Spleen (tissue), 11 donors: ENCODE measurements around the gene TREX2. TPM values are rescaled to one million over a fixed set of nuclear protein-coding genes. Genes with fewer than 3 reads are reported as not detected.

Source experiments
- DNase-seq: peaks from one replicate; pipeline ENCODE4 v3.0.0-alpha.2; 2020
- H3K27ac ChIP-seq, 8 donors: fragments of 200-600 bp; sonication (generic) in 7 of 8; 1 replicate in 4 of 8; 2 replicates in 4 of 8; pipeline versions ENCODE4 v1.5.0 to v1.8.0; 2016 to 2021; ENCODE audit warnings: inconsistent platforms in 4 of 8, mild to moderate bottlenecking in 4 of 8, moderate library complexity in 1 of 8
- H3K27me3 ChIP-seq, 7 donors: fragments of 200-600 bp; sonication (generic) in 6 of 7; replicated peaks in 1 of 7; 1 replicate in 4 of 7; 2 replicates in 3 of 7; pipeline versions ENCODE4 v1.5.0 to v1.8.0; 2016 to 2021; ENCODE audit warnings: inconsistent platforms in 3 of 7, mild to moderate bottlenecking in 1 of 7
- H3K36me3 ChIP-seq, 6 donors: fragments of 200-600 bp; sonication (generic) in 5 of 6; 1 replicate in 4 of 6; 2 replicates in 2 of 6; pipeline versions ENCODE4 v1.5.0 to v1.8.0; 2016 to 2021; ENCODE audit warnings: inconsistent platforms in 2 of 6
- H3K4me1 ChIP-seq, 6 donors: fragments of 200-600 bp; sonication (generic) in 5 of 6; 1 replicate in 3 of 6; 2 replicates in 3 of 6; pipeline versions ENCODE4 v1.5.0 to v1.8.0; 2016 to 2021; ENCODE audit warnings: inconsistent platforms in 3 of 6
- H3K4me3 ChIP-seq, 8 donors: fragments of 200-600 bp; sonication (generic) in 7 of 8; 1 replicate in 4 of 8; 2 replicates in 4 of 8; pipeline versions ENCODE4 v1.5.0 to v1.8.0; 2016 to 2021; ENCODE audit warnings: inconsistent platforms in 4 of 8, mild to moderate bottlenecking in 4 of 8, moderate library complexity in 2 of 8
- H3K9me3 ChIP-seq, 8 donors: fragments of 200-600 bp; sonication (generic) in 7 of 8; 1 replicate in 4 of 8; 2 replicates in 4 of 8; pipeline versions ENCODE4 v1.5.0 to v1.8.0; 2016 to 2021; ENCODE audit warnings: inconsistent platforms in 4 of 8
- CTCF ChIP-seq, 11 experiments: fragments of 200-600 bp in 7 of 11; fragments of 450-650 bp in 4 of 11; sonication (generic) in 4 of 11; IDR thresholded peaks in 8 of 11; conservative IDR thresholded peaks in 3 of 11; 1 replicate in 7 of 11; 2 replicates in 4 of 11; pipeline versions ENCODE4 v1.4.0 to v1.8.0; 2016 to 2021; ENCODE audit warnings: antibody characterized with exemption in 11 of 11, inconsistent platforms in 4 of 11, mild to moderate bottlenecking in 1 of 11
- POLR2A ChIP-seq, 3 donors: fragments of 450-650 bp; IDR thresholded peaks; one replicate each; pipeline ENCODE4 v1.5.1; 2017; ENCODE audit warnings: antibody characterized with exemption in 3 of 3, mild to moderate bottlenecking in 1 of 3
- POLR2AphosphoS5 ChIP-seq, 3 donors: sonication (generic); formaldehyde crosslinking; IDR thresholded peaks; one replicate each; pipeline ENCODE4 v1.5.1; 2017; ENCODE audit warnings: antibody characterized with exemption in 3 of 3
- WGBS, 5 donors: extraction: QIAGEN DNeasy Blood & Tissue Kit in 3 of 5; methylation state at CpG; one replicate each; pipeline versions ENCODE4 v1.1.5 to v1.1.7; 2013 to 2018; 5-methylcytosine and 5-hydroxymethylcytosine counted together
- intact Hi-C: fragments of 100-400 bp; cut with DNase I; formaldehyde crosslinking; loops from one replicate; pipeline ENCODE4 v1.15.0; 2023; ENCODE audit warnings: low total_unique reads
- polyA plus RNA-seq, 3 donors: library from polyadenylated mRNA; stranded (reverse); fragments of 200-250 nt; gene quantifications; one replicate each; pipeline ENCODE4 v1.2.1, GENCODE V29; 2013
- total RNA-seq, 7 donors: library from RNA; depleted of rRNA in 3 of 7; stranded (reverse); fragments of >200 nt in 3 of 7; fragmentation: NEBNext Ultra II Directional in 4 of 7; extraction: Animal tissue kit (Norgen Biotek cat#: 25700) in 4 of 7; gene quantifications; one replicate each; pipeline versions ENCODE4 v1.1.0 to v1.2.1, GENCODE V29; 2016 to 2021
- donor health status: healthy with polysubstance abuse.
- donor health status: DM: no; HTN: no; CAD: no; lungs with moderate emphysema.
- donor health status: DM: no; HTN: no; CAD: no.
- donor health status: Bipolar disorder and iron deficiency.
- donor health status: healthy.
- donor health status: DM: no; HTN: no; CAD: no.
- donor health status: DM: yes; HTN: yes; CAD: no.

TREX2 gene
- total and polyA plus RNA-seq, 10 donors: 1.1 to 6.4 (median 2.2) TPM

- intact Hi-C loops: no loop called here
- 90 to 97% (median 95%) methylated on average over 23 to 29 of the region's 29 CpGs for WGBS, 5 donors
- Histone ChIP-seq H3K4me3 (no peak within 1 kb of the TSS), H3K4me1 (no peaks in the 10 kb centered on the region), H3K9me3 (peaks cover 0 to 3% (median 0%) of the 10 kb centered on the region in 8 donors), H3K27me3 (peaks cover 0 to 15% (median 0%) of the 10 kb centered on the region in 7 donors), H3K27ac (no peak within 1 kb of the TSS), H3K36me3 (no peaks in the 10 kb centered on the region)
- TF ChIP-seq POLR2AphosphoS5 (IDR thresholded peaks at IDR 0.05) (no peak), CTCF (IDR thresholded peaks at IDR 0.05 in 8 of 11, conservative IDR thresholded peaks at IDR 0.05 in 3 of 11) (no peak), POLR2A (IDR thresholded peaks at IDR 0.05) (no peak)
- peak; percentile 62 for DNase-seq
Measured at GRCh38 chrX:153401133-153401764, 44.6 kb downstream of the TREX2 start, which contains the start of gene PNMA6E. PNMA6E (minus strand) TSS chrX:153401350; CDS start chrX:153398849, 2,501 bp downstream.

- H3K4me3 ChIP-seq: no peak overlapping the region
- no peaks in the 10 kb centered on the region for H3K36me3 ChIP-seq
- H3K9me3 ChIP-seq: peaks cover 0 to 3% (median 0%) of the 10 kb centered on the region in 8 donors
- WGBS, 5 donors: 54 to 83% (median 77%) methylated on average over 22 to 60 of the region's 60 CpGs
- peak; percentile 82 for DNase-seq
- no peak overlapping the region for H3K27ac ChIP-seq
- no peak for TF ChIP-seq POLR2A (IDR thresholded peaks at IDR 0.05)
- peak in 10 of 11 experiments; percentile 18 to 77 (median 56) for TF ChIP-seq CTCF (IDR thresholded peaks at IDR 0.05 in 8 of 11, conservative IDR thresholded peaks at IDR 0.05 in 3 of 11)
- TF ChIP-seq POLR2AphosphoS5 (IDR thresholded peaks at IDR 0.05): peak in 1 of 3 donors; percentile 32
- peaks cover 0 to 17% (median 0%) of the 10 kb centered on the region in 7 donors for H3K27me3 ChIP-seq
- intact Hi-C loops: no loop called here
- H3K4me1 ChIP-seq: no peaks in the 10 kb centered on the region
Measured at GRCh38 chrX:153400146-153401132, 45.4 kb downstream of the TREX2 start.

GRCh38 chrX:153398275-153398960 is 47.4 kb downstream of the TREX2 start:
- no peak for TF ChIP-seq POLR2A (IDR thresholded peaks at IDR 0.05)
- TF ChIP-seq POLR2AphosphoS5 (IDR thresholded peaks at IDR 0.05): no peak
- TF ChIP-seq CTCF (IDR thresholded peaks at IDR 0.05 in 8 of 11, conservative IDR thresholded peaks at IDR 0.05 in 3 of 11): no peak
- 83 to 94% (median 91%) methylated on average over 4 to 17 of the region's 17 CpGs for WGBS, 5 donors
- Histone ChIP-seq H3K27ac (no peak overlapping the region), H3K9me3 (peaks cover 0 to 3% (median 0%) of the 10 kb centered on the region in 8 donors), H3K27me3 (peaks cover 0 to 17% (median 0%) of the 10 kb centered on the region in 7 donors), H3K4me3 (no peak overlapping the region), H3K36me3 (no peaks in the 10 kb centered on the region), H3K4me1 (no peaks in the 10 kb centered on the region)
- peak; percentile 66 for DNase-seq
- intact Hi-C loops: no loop called here
